Endothelial cell of umbilical vein (primary cell): ENCODE measurements around the gene SLC35B4. TPM values are rescaled to one million over a fixed set of nuclear protein-coding genes. Genes with fewer than 3 reads are reported as not detected.

Source experiments
- BruUV-seq: library from RNA; stranded (reverse); fragments of 400-500 nt; replicated peaks from 2 replicates; lab custom pipeline; 2021; lab: Mats Ljungman, UMichigan
- CTCF ChIA-PET: fragments of 300-600, 350-600 bp; sonication (Branson Sonifier 250); formaldehyde crosslinking; loops from one replicate; lab custom pipeline; 2021; ENCODE audit warnings: antibody characterized with exemption, inconsistent platforms; lab: Charles Lee
- POLR2A ChIA-PET: fragments of 300-600, 350-600 bp; sonication (Branson Sonifier 250); formaldehyde crosslinking; loops from one replicate; lab custom pipeline; 2021; ENCODE audit warnings: antibody characterized with exemption, inconsistent platforms; lab: Charles Lee
- DNase-seq: peaks from one replicate; pipeline ENCODE4 v3.0.0-alpha.2; 2011; ENCODE audit warnings: low read depth, low spot score
- FAIRE-seq: peaks from 2 replicates; lab custom pipeline; 2011; peaks lifted over from hg19 to GRCh38; lab: Jason Lieb, UNC
- H2AFZ ChIP-seq: 2 replicates; pipeline ENCODE4 v1.6.0; 2012; ENCODE audit warnings: low read depth, low read length, control low read depth, inconsistent platforms
- H3K27ac ChIP-seq: 2 replicates; pipeline ENCODE4 v1.5.1; 2011; ENCODE audit warnings: low read depth, mild to moderate bottlenecking, control low read depth, low read length, moderate library complexity; ENCODE audit not compliant: insufficient read depth
- H3K27me3 ChIP-seq, 2 experiments: 2 replicates each; pipeline versions ENCODE4 v1.6.0 to v1.6.1; 2011; ENCODE audit warnings: low read length in 2 of 2, mixed read lengths in 1 of 2; ENCODE audit not compliant: control insufficient read depth in 2 of 2, insufficient read depth in 2 of 2
- H3K36me3 ChIP-seq, 2 experiments: 2 replicates in 1 of 2; 3 replicates in 1 of 2; pipeline ENCODE4 v1.5.1; 2011; ENCODE audit warnings: low read length in 2 of 2, mild to moderate bottlenecking in 1 of 2, moderate library complexity in 1 of 2; ENCODE audit not compliant: control insufficient read depth in 2 of 2, insufficient read depth in 2 of 2; ENCODE audit errors: extremely low read depth in 1 of 2
- H3K4me1 ChIP-seq: 3 replicates; pipeline ENCODE4 v1.5.1; 2011; ENCODE audit warnings: mild to moderate bottlenecking, low read length; ENCODE audit not compliant: control insufficient read depth, insufficient read depth; ENCODE audit errors: extremely low read depth
- H3K4me2 ChIP-seq: 2 replicates; pipeline ENCODE4 v1.6.1; 2011; ENCODE audit warnings: low read length, control low read depth, mixed read lengths; ENCODE audit not compliant: insufficient read depth
- H3K4me3 ChIP-seq, 3 experiments: fragments of 200-600 bp in 1 of 3; sonication (generic), shearing (Covaris generic) in 1 of 3; replicated peaks in 1 of 3; 2 replicates each; pipeline ENCODE4 v1.5.1; 2011 to 2016; ENCODE audit warnings: control low read depth in 3 of 3, low read length in 3 of 3, mild to moderate bottlenecking in 2 of 3, inconsistent platforms in 1 of 3, low read depth in 1 of 3, moderate library complexity in 1 of 3; ENCODE audit not compliant: insufficient read depth in 1 of 3
- H3K79me2 ChIP-seq: 2 replicates; pipeline ENCODE4 v1.6.0; 2012; ENCODE audit warnings: low read length, inconsistent platforms; ENCODE audit not compliant: control insufficient read depth, insufficient read depth
- H3K9ac ChIP-seq: replicated peaks from 2 replicates; pipeline ENCODE3; 2011; ENCODE audit warnings: low read length, control low read depth; ENCODE audit not compliant: insufficient read depth; ENCODE audit errors: extremely low read depth
- H3K9me1 ChIP-seq: replicated peaks from 3 replicates; pipeline ENCODE4 v1.6.0; 2011; ENCODE audit warnings: mild to moderate bottlenecking, low read length; ENCODE audit not compliant: control insufficient read depth, insufficient read depth; ENCODE audit errors: extremely low read depth
- H3K9me3 ChIP-seq: replicated peaks from 2 replicates; pipeline ENCODE4 v1.5.1; 2012; ENCODE audit warnings: low read length, inconsistent platforms; ENCODE audit not compliant: control insufficient read depth, insufficient read depth
- H4K20me1 ChIP-seq: replicated peaks from 2 replicates; pipeline ENCODE3; 2011; ENCODE audit warnings: mild to moderate bottlenecking, low read length; ENCODE audit not compliant: control insufficient read depth, insufficient read depth; ENCODE audit errors: extremely low read depth
- EZH2 ChIP-seq: IDR thresholded peaks from 2 replicates; pipeline ENCODE4 v1.6.1; 2012; ENCODE audit warnings: borderline replicate concordance, low read depth, mild to moderate bottlenecking, moderate library complexity, low read length, inconsistent platforms; ENCODE audit not compliant: severe bottlenecking
- FOS ChIP-seq: IDR thresholded peaks from 2 replicates; pipeline ENCODE4 v1.6.1; 2011; ENCODE audit warnings: mild to moderate bottlenecking, low read length, moderate library complexity, borderline replicate concordance; ENCODE audit not compliant: insufficient read depth
- MYC ChIP-seq: IDR thresholded peaks from one replicate; pipeline ENCODE4 v1.6.1; 2011; ENCODE audit warnings: mild to moderate bottlenecking, low read depth, low read length
- POLR2AphosphoS5 ChIP-seq: IDR thresholded peaks from 2 replicates; pipeline ENCODE4 v1.6.1; 2012; ENCODE audit warnings: low read depth, mild to moderate bottlenecking, control low read depth, low read length, moderate library complexity; ENCODE audit not compliant: insufficient read depth
- dilution Hi-C: fragments of 300-500 bp; cut with MboI; formaldehyde crosslinking; loops from one replicate; pipeline ENCODE4 v1.15.0; 2019; ENCODE audit warnings: low sequenced_read_pairs; ENCODE audit not compliant: extremely low pct_ligation_motif_present
- intact Hi-C: fragments of 100-400 bp; cut with micrococcal nuclease; formaldehyde crosslinking; loops from one replicate; pipeline ENCODE4 v1.10.0; 2022
- polyA plus RNA-seq, 4 experiments: library from polyadenylated mRNA; depleted of rRNA in 3 of 4; stranded (reverse) in 3 of 4; unstranded in 1 of 4; fragments of >200 nt; gene quantifications; 2 replicates each; pipeline versions ENCODE4 v1.2.1 to v1.2.3, GENCODE V29; 2011 to 2012; ENCODE audit warnings: missing spikeins in 1 of 4
- total RNA-seq: library from RNA; stranded (reverse); gene quantifications from 2 replicates; pipeline ENCODE4 v1.2.3, GENCODE V29; 2021
- TF ChIP-seq, protein P1 (sequence below): IDR thresholded peaks from 2 replicates; pipeline ENCODE4 v1.6.1; 2011; ENCODE audit not compliant: insufficient read depth, insufficient read length
- TF ChIP-seq, protein P2 (sequence below), 2 donors: IDR thresholded peaks; 1 replicate in 1 of 2; 2 replicates in 1 of 2; pipeline ENCODE4 v1.5.1; 2011; ENCODE audit warnings: low read length in 2 of 2, mild to moderate bottlenecking in 2 of 2, moderate library complexity in 2 of 2, control low read depth in 1 of 2, inconsistent platforms in 1 of 2, low read depth in 1 of 2; ENCODE audit not compliant: insufficient read depth in 1 of 2; ENCODE audit errors: extremely low read depth in 1 of 2

SLC35B4 gene
- total and polyA plus RNA-seq, 2 donors (not counting 3 experiments of a cell fraction or from before 2014, with no cell fraction given) = 17.5 to 20.2 TPM

DNA sequence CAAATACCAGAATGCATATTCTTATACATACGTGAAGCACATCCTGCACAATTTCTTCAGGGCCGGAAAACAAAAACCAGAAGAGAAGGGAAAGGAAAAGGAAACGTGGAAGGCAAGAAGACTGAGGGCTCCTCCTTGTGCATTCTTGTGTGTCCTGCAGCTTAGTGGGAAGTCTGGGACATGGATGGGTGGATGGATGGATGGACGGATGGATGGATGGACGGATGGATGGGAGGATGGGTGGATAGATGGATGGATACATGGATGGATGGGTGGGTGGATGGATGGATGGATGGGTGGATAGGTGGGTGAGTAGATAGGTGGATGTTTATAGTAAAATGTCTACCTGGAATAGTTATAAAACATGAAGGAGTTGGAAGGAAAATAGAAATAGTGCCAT is 30.8 kb upstream of the SLC35B4 start:
- Histone ChIP-seq H3K9ac (no peak overlapping the region), H3K79me2 (no peaks in the 10 kb centered on the region), H3K36me3 (no peaks in the 10 kb centered on the region), H3K27ac (no peak overlapping the region), H4K20me1 (no peaks in the 10 kb centered on the region), H3K27me3 (peaks cover 6 to 13% of the 10 kb centered on the region in 2 experiments), H2AFZ (no peak overlapping the region), H3K9me3 (no peaks in the 10 kb centered on the region), H3K9me1 (no peaks in the 10 kb centered on the region), H3K4me3 (no peak overlapping the region), H3K4me2 (no peak overlapping the region), H3K4me1 (no peaks in the 10 kb centered on the region)
- FAIRE-seq = no peak
- TF ChIP-seq POLR2AphosphoS5 (no peak), FOS (no peak), EZH2 (no peak), MYC (no peak)
- TF ChIP-seq, protein P1, sequence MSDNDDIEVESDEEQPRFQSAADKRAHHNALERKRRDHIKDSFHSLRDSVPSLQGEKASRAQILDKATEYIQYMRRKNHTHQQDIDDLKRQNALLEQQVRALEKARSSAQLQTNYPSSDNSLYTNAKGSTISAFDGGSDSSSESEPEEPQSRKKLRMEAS = no peak
- TF ChIP-seq, protein P2, sequence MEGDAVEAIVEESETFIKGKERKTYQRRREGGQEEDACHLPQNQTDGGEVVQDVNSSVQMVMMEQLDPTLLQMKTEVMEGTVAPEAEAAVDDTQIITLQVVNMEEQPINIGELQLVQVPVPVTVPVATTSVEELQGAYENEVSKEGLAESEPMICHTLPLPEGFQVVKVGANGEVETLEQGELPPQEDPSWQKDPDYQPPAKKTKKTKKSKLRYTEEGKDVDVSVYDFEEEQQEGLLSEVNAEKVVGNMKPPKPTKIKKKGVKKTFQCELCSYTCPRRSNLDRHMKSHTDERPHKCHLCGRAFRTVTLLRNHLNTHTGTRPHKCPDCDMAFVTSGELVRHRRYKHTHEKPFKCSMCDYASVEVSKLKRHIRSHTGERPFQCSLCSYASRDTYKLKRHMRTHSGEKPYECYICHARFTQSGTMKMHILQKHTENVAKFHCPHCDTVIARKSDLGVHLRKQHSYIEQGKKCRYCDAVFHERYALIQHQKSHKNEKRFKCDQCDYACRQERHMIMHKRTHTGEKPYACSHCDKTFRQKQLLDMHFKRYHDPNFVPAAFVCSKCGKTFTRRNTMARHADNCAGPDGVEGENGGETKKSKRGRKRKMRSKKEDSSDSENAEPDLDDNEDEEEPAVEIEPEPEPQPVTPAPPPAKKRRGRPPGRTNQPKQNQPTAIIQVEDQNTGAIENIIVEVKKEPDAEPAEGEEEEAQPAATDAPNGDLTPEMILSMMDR (IDR thresholded peaks at IDR 0.05; ENCODE audit: extremely low read depth in 1 of 2, insufficient read depth in 1 of 2, low read depth in 1 of 2, low read length in 2 of 2) = no peak
- DNase-seq = no peak
- no TSS peak for BruUV-seq
- ChIA-PET POLR2A (no interaction called here), CTCF (interaction anchor here (0.9 to 1.2 kb wide), 3 partner anchors 10 to 13 kb away, joined by 3 to 4 read pairs (median 3); no protein-coding TSS in a partner anchor)
- dilution Hi-C loops (no loop called here), intact Hi-C loops (no loop called here)
